IPS-18a (cell line): ENCODE data around the gene RNF32.
"Not testable (repeated sequence)": the region's sequence is repeated elsewhere in the genome, so short reads cannot be mapped to it uniquely, and the experiment has no call there.

Experiments used
- H3K27ac ChIP-seq: one replicate; pipeline ENCODE4 v1.5.1; 2013; ENCODE audit warnings: low read length
- H3K27me3 ChIP-seq: one replicate; pipeline ENCODE4 v1.6.1; 2013; ENCODE audit warnings: mild to moderate bottlenecking, low read length; ENCODE audit not compliant: control insufficient read depth, insufficient read depth
- H3K36me3 ChIP-seq: one replicate; pipeline ENCODE4 v1.6.1; 2013; ENCODE audit warnings: low read depth, low read length; ENCODE audit not compliant: control insufficient read depth
- H3K4me1 ChIP-seq: one replicate; pipeline ENCODE4 v1.6.1; 2013; ENCODE audit warnings: low read depth, low read length; ENCODE audit not compliant: control insufficient read depth
- H3K4me3 ChIP-seq: one replicate; pipeline ENCODE4 v1.5.1; 2013; ENCODE audit warnings: low read length
- H3K9ac ChIP-seq: one replicate; pipeline ENCODE4 v1.6.1; 2013; ENCODE audit warnings: mild to moderate bottlenecking, low read length, moderate library complexity
- H3K9me3 ChIP-seq: one replicate; pipeline ENCODE4 v1.6.1; 2013; ENCODE audit warnings: low read depth, low read length; ENCODE audit not compliant: control insufficient read depth

RNF32 gene

DNA sequence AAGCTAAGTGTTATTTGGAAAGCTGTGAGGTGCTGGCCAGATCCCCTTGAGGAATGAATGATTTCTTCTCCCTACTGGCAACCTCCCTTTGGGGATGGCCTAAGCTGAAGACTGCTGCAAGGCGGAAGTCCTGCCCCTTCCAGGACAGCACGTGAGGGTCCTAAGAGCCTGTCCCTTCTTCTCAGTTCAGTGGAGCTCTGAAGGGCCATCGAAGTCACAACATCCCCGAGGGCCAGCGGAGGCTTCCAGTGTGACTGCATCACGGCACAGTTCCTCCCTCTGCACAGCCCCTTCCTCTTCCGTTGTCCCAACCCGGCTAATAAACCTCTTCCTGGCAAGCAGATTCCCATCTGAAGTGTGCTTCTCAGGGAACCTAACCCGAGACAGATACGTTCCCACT, 43.7 kb downstream of the RNF32 start:
- no peaks in the 10 kb centered on the region for H3K9me3 ChIP-seq
- H3K27ac ChIP-seq = no peak overlapping the region
- H3K36me3 ChIP-seq = peaks cover 13% of the 10 kb centered on the region
- H3K9ac ChIP-seq = no peak overlapping the region
- no peaks in the 10 kb centered on the region for H3K27me3 ChIP-seq
- no peaks in the 10 kb centered on the region for H3K4me1 ChIP-seq
- no peak overlapping the region for H3K4me3 ChIP-seq

DNA sequence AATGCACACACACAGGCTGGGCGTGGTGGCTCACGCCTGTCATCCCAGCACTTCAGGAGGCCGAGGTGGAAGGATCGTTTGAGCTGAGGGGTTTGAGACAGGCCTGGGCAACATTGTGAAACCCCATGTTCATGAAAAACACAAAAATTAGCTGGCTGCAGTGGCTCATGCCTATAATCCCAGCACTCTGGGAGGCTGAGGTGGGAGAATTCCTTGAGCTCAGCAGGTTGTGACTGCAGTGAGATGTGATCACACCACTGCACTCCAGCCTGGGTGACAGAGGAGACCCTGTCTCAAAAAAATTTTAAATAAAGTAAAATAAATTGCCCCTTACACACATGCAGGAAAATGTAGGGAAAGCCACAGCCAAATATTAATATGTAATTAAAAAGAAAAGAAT, 44.1 kb downstream of the RNF32 start:
- Histone ChIP-seq H3K4me1 (no peaks in the 10 kb centered on the region), H3K27me3 (no peaks in the 10 kb centered on the region), H3K4me3 (no peak overlapping the region), H3K9me3 (no peaks in the 10 kb centered on the region), H3K9ac (no peak overlapping the region), H3K27ac (no peak overlapping the region), H3K36me3 (peaks cover 10% of the 10 kb centered on the region)

DNA sequence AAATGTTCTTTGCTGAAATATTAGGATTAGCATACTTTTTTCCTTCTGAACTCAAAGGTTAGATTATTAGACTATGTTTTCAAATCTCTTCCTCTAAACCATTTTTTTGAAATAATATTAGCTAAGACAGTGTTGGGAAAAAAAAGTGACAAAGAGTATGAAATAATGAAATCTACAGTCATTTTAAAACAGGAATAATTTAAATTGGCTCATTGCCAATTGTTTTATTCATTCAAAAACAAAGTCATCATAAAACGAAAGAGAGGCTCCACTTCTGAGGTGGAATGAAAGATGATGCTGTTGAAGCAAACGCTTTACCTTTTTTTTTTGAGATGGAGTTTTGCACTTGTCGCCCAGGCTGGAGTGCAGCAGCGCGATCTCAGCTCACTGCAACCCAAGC, 51.2 kb downstream of the RNF32 start:
- Histone ChIP-seq H3K9me3 (no peaks in the 10 kb centered on the region), H3K4me1 (no peaks in the 10 kb centered on the region), H3K9ac (no peak overlapping the region), H3K4me3 (no peak overlapping the region), H3K27me3 (no peaks in the 10 kb centered on the region), H3K36me3 (no peaks in the 10 kb centered on the region), H3K27ac (no peak overlapping the region)

GRCh38 chr7:156692849-156693248, 52.3 kb downstream of the RNF32 start:
- no peak overlapping the region for H3K9ac ChIP-seq
- no peaks in the 10 kb centered on the region for H3K4me1 ChIP-seq
- peaks cover 2% of the 10 kb centered on the region for H3K9me3 ChIP-seq
- no peak overlapping the region for H3K27ac ChIP-seq
- no peak overlapping the region for H3K4me3 ChIP-seq
- H3K36me3 ChIP-seq = no peaks in the 10 kb centered on the region
- no peaks in the 10 kb centered on the region for H3K27me3 ChIP-seq

GRCh38 chr7:156693627-156694026, 53.1 kb downstream of the RNF32 start:
- no peaks in the 10 kb centered on the region for H3K4me1 ChIP-seq
- no peak overlapping the region for H3K27ac ChIP-seq
- H3K27me3 ChIP-seq = no peaks in the 10 kb centered on the region
- H3K9ac ChIP-seq = no peak overlapping the region
- peaks cover 8% of the 10 kb centered on the region for H3K9me3 ChIP-seq
- H3K4me3 ChIP-seq = no peak overlapping the region
- no peaks in the 10 kb centered on the region for H3K36me3 ChIP-seq

DNA sequence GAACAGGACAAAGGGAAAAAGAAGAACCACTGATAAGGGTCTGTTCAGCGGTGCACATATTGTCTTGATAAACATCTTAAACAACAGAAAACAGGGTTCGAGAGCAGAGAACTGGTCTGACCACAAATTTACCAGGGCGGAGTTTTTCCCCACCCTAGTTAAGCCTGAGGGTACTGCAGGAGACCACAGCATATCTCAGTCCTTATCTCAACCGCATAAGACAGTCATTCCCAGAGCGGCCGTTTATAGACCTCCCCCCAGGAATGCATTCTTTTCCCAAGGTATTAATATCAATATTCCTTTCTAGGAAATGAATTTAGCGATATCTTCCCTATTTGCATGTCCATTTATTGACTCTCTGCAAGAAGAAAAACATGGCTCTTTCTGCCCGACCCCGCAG, 56.7 kb downstream of the RNF32 start:
- H3K4me3 ChIP-seq, H3K27me3 ChIP-seq, H3K27ac ChIP-seq, H3K4me1 ChIP-seq, H3K9ac ChIP-seq, H3K36me3 ChIP-seq, H3K9me3 ChIP-seq: not testable (repeated sequence)

- not testable (repeated sequence) for H3K9me3 ChIP-seq, H3K4me3 ChIP-seq
These were observed 57.9 kb downstream of the RNF32 start for GRCh38 chr7:156698512-156698911.

DNA sequence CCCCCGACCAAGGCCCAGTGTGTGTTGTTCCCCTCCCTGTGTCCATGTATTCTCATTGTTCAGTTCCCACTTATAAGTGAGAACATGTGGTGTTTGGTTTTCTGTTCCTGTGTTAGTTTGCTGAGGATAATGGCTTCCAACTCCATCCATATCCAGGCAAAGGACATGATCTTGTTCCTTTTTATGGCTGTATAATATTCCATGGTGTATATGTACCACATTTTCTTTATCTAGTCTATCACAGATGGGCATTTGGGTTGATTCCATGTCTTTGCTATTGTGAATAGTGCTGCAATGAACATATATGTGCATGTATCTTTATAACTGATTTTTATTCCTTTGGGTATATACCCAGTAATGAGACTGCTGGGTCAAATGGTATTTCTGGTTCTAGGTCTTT, 61.2 kb downstream of the RNF32 start:
- H3K27ac ChIP-seq, H3K4me3 ChIP-seq, H3K27me3 ChIP-seq, H3K36me3 ChIP-seq, H3K9ac ChIP-seq, H3K9me3 ChIP-seq, H3K4me1 ChIP-seq: not testable (repeated sequence)

More at GRCh38 chr7:156698512-156698911, 57.9 kb downstream of the RNF32 start:
- not testable (repeated sequence) for H3K27ac ChIP-seq, H3K36me3 ChIP-seq, H3K27me3 ChIP-seq, H3K9ac ChIP-seq, H3K4me1 ChIP-seq

DNA sequence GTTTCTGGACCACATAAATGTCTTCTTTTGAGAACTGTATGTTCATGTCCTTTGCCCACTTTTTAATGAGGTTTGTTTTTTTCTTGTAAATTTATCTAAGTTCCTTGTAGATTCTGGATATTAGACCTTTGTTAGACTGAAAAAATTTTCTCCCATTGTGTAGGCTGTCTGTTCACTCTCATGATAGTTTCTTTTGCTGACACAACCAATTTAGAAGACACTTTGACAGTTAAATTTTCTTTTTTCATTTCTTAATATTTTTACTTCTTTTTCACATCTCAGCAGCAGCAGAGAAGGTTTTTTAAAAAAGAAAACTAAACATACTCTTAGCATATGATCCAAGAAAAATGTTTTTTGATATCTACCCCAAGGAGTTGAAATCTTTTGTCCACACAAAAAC, 61.8 kb downstream of the RNF32 start:
- no peaks in the 10 kb centered on the region for H3K4me1 ChIP-seq

DNA sequence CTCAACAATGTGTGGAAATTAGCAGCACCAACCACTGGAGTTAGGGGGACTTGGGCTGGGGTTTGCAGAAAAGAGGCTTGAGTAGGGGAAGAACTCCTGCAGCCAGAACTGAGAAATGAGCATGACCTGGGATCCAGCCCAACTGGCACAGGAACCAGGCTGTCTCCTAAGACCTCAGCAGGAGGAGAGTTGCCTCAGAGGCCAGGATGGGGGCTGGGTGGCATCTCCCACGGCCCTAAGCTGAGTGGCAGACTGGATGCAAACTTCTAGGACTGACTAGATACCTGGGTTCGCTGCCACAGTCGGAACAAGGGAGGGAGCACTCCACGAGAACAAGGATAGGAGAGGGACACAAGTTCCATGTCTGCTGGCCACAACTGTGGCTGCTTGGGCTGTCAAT, 62.6 kb downstream of the RNF32 start:
- Histone ChIP-seq H3K27ac (no peak overlapping the region), H3K4me1 (no peaks in the 10 kb centered on the region), H3K27me3 (no peaks in the 10 kb centered on the region), H3K4me3 (no peak overlapping the region), H3K9me3 (peaks cover 3% of the 10 kb centered on the region), H3K9ac (no peak overlapping the region), H3K36me3 (no peaks in the 10 kb centered on the region)

More for the DNA sequence above, 61.8 kb downstream of the RNF32 start:
- H3K27ac ChIP-seq = no peak overlapping the region
- no peaks in the 10 kb centered on the region for H3K36me3 ChIP-seq
- H3K9ac ChIP-seq = no peak overlapping the region
- no peak overlapping the region for H3K4me3 ChIP-seq
- peaks cover 8% of the 10 kb centered on the region for H3K9me3 ChIP-seq
- no peaks in the 10 kb centered on the region for H3K27me3 ChIP-seq

GRCh38 chr7:156703773-156704482, 63.4 kb downstream of the RNF32 start:
- Histone ChIP-seq H3K4me1 (no peaks in the 10 kb centered on the region), H3K9me3 (no peaks in the 10 kb centered on the region), H3K27me3 (no peaks in the 10 kb centered on the region), H3K9ac (no peak overlapping the region), H3K27ac (no peak overlapping the region), H3K4me3 (no peak overlapping the region), H3K36me3 (no peaks in the 10 kb centered on the region)

- no peaks in the 10 kb centered on the region for H3K27me3 ChIP-seq
- no peak overlapping the region for H3K9ac ChIP-seq
- H3K36me3 ChIP-seq = peaks cover 8% of the 10 kb centered on the region
- no peak overlapping the region for H3K27ac ChIP-seq
- no peak overlapping the region for H3K4me3 ChIP-seq
- no peaks in the 10 kb centered on the region for H3K4me1 ChIP-seq
- no peaks in the 10 kb centered on the region for H3K9me3 ChIP-seq
These were observed 81.7 kb downstream of the RNF32 start for GRCh38 chr7:156722043-156722826.
